Stimulated activated CD8-positive, alpha-beta memory T cell treated with anti-CD3 and anti-CD28 coated beads, Interleukin-15, amount 100 ng/mL, for 48 hours (primary cell): ENCODE measurements around the gene LDB3.
"Not testable (repeated sequence)": the region's sequence is repeated elsewhere in the genome, so short reads cannot be mapped to it uniquely, and the experiment has no call there.

ENCODE experiments used
- DNase-seq, 2 donors: peaks; one replicate each; pipeline ENCODE4 v3.0.0-alpha.2; 2020; ENCODE audit warnings: low read depth in 2 of 2

LDB3 gene, protein sequence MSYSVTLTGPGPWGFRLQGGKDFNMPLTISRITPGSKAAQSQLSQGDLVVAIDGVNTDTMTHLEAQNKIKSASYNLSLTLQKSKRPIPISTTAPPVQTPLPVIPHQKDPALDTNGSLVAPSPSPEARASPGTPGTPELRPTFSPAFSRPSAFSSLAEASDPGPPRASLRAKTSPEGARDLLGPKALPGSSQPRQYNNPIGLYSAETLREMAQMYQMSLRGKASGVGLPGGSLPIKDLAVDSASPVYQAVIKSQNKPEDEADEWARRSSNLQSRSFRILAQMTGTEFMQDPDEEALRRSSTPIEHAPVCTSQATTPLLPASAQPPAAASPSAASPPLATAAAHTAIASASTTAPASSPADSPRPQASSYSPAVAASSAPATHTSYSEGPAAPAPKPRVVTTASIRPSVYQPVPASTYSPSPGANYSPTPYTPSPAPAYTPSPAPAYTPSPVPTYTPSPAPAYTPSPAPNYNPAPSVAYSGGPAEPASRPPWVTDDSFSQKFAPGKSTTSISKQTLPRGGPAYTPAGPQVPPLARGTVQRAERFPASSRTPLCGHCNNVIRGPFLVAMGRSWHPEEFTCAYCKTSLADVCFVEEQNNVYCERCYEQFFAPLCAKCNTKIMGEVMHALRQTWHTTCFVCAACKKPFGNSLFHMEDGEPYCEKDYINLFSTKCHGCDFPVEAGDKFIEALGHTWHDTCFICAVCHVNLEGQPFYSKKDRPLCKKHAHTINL

GRCh38 chr10:86668297-86669165 is at the start of gene LDB3:
Gene LDB3, plus strand, starts transcription at chr10:86668511. Its CDS starts 181 bp downstream, at chr10:86668692.
- no peak for DNase-seq

DNA sequence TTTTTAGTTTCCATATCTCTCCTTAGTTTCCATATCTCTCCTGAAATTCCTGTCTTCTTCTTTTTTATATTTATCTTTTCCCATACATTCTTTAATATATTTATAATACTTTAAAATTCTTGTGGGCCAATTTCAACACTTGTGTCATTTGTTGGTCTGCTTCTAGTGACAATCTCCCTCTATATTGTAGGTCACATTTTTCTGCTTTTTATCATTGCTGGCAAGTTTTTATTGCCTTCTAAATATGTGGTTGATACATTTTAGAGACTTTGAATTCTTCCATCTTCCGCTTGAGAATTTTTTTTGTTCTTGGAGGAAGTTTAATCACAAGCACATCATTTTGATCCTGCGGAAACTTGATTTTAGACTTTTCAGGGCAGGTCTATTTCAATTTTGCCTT is 40.0 kb upstream of the LDB3 start:
- no peak for DNase-seq

DNA sequence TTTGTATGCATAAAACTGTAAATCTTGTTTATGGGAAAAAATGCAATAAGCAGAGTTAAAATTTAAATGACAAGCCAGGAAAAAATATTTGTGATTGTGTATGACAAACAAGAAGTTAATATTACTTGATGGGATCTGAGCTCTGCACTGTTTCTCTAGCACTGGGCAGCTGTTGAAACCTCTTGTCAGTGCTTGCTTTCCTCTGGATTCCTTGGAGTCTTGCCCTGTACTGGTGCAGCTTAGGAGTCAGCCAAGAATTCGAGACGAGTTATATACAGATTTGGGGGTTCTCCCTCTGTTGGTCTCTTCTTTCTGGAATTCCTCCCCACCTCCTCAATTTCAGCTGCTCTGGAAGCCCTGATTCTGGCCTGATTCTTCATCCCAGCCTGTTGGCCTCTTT is 38.2 kb upstream of the LDB3 start:
- no peak for DNase-seq

GRCh38 chr10:86632009-86632800 is 36.1 kb upstream of the LDB3 start:
- DNase-seq: no peak

DNA sequence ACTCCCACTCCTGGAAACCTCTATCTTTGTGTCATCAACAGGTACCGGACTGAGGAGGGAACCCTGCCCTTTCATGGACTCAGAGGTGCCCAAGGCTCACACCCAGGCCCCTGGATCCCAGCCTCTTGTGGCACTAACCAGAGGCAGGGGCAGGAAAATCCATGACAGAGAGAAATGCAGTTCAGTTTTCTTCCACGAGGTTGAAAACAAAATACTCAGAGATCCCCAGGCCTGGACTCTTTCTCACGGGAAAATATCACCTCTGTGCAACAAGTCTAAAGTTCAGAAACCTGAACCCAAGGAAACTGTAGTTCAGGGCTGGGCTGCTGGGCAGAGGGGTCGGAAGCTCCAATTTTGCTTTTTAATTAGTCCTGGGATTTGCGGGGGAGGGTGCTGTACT is 35.4 kb upstream of the LDB3 start:
- no peak for DNase-seq

DNA sequence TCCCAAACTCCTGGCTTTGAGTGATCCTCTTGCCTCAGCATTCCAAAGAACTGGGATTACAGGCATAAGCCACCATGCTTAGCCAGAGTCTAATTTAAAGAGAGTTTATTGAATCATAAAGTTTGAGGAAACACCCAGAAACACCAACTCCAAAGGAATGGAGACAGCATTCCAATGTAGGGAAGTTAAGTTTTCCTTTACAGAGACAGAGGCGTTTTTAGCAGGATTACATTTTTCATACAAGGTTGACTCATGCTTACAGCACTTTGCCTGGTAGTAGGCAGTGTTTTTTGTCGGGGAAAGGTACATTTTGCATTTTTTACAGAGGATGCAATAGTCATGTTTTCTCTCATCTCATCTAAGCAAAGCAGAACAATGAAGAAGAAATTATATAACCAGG is 32.9 kb upstream of the LDB3 start:
- DNase-seq: no peak

DNA sequence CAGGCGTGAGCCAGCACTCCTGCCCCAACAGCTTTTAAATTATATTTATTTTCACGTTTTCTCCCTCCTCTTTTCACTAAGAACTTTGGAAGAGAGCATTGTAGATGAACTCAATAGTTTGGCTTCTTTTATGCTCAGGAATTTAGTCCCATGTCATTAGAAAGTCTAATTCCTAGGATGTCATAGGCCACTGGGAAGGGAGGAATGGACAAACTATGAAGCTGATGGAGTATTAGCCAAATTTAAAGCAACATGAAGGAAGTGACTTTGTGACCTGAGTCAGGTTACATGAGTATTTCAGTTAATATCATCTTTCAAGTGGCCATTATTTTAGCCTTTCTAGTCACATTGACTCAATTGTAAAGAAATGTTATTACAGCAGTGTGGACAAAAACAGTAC is 32.0 kb upstream of the LDB3 start:
- no peak for DNase-seq

GRCh38 chr10:86642021-86642420 is 26.3 kb upstream of the LDB3 start:
- DNase-seq: no peak

- no peak for DNase-seq
These were observed 25.8 kb upstream of the LDB3 start for GRCh38 chr10:86642499-86642898.

DNA sequence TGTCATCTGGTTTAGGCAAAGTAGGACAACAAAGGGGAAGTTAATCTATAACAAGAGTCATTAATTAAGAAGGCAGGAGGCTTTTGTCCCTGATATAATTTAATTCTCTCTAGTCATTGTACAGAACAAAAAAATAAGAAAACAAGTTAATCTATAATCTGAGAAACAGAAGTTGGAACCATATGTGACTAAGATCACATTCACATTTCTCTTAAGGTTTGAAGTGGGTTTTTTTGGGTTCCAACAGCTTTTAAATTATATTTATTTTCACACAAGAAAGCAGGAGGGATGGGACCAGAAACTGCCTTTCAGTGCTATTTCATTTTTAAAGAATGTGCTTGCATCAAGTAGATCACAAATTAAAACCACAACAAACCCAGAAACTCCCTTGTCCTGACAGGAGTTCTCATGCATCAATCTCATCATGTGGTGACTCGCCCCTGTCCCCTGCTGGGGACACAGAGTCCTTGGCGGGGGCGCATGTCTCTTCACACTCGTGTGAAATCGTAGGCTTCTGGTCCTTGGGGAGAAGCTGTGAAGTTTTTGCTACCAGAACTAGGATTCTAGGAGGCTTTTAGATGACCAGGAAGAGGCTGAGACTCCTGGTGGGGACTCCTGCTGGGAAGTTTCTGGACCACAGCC is 24.0 kb upstream of the LDB3 start:
- no peak for DNase-seq

DNA sequence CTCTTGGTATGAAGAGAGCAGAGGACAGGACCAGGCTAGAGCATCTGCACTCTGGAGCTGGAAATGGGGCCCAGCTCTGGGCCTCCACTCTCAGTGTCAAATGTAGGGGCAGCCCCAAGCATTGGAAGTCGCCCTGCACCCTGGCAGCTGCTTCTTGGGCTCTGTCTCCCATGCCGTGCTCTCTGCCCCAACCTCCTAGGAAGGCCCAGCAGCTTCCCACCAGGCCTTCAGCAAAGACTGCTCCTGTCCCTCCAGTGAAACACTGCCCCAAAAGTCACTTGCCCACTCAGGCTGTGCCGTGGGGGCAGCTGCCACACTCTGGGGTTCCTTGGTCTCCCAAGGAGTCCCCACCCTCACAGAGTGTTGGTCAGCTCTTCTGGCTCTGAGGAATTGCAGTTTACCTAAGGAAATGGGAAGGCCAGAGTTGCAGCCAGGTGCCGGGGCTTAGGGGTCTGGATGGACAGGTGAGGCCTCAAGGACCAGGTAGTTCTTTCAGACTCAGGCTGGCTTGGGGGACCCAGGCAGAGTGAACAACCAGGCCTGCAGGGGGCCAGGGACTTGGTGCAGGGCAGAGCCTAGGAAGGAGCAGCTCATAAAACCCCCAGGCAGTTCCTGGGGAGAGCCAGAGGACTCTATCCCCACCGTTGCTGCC is 23.4 kb upstream of the LDB3 start:
- no peak for DNase-seq

DNA sequence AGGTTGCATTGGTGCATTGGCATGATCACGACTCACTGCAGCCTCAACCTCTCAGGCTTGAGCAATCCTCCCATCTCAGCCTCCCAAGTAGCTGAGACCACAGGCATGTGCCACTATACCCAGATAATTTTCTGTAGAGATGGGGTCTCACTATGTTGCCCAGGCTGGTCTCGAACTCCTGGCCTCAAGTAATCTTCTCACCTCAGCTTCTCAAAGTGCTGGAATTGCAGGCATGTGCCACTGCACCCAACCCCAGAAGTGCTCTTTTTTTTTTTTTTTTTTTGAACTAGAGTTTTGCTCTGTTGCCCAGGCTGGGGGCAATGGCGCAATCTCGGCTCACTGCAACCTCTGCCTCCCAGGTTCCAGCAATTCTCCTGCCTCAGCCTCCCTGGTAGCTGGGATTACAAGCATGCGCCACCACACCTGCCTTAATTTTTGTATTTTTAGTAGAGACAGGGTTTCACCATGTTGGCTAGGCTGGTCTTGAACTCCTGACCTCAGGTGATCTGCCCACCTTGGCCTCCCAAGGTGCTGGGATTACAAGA is 22.6 kb upstream of the LDB3 start:
- DNase-seq: not testable (repeated sequence)

DNA sequence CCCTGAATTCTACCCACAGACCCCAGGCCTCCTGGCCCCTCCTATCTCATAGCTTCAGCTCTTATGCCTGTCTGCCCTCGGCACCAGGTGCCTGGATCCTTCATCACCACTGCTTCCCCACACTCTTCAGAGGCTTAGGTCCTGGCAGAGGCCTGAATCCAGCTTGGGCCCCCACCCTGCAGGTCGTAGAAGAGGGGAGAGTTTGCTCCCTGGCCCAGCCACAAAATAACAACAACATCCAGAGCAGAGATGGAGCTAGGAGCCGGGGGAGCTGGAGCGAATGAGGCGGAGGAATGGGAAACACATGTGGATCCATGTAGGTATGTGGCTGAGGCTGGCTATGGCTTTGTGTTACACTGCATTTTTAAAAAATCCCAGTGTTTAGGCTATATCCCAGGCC is 21.8 kb upstream of the LDB3 start:
- DNase-seq: no peak

DNA sequence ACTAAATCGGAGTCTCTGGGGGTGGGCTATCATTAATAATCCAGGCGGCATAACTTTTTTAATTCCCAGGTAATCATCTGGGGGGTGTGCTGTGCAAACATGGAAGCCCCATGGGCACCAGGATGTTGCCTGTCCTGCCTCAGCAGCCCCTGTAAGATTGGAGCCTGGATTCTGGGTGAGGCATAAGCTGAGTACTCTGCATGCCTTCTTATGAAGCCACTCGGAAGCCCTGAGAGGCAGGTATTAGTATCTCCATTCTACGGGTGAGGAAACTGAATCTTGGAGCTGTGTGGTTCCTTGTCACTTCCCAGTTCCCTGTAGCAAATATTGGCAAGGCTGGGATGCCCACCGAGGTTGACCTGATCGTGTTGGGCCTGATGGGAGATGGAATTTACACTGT is 21.4 kb upstream of the LDB3 start:
- no peak for DNase-seq

DNA sequence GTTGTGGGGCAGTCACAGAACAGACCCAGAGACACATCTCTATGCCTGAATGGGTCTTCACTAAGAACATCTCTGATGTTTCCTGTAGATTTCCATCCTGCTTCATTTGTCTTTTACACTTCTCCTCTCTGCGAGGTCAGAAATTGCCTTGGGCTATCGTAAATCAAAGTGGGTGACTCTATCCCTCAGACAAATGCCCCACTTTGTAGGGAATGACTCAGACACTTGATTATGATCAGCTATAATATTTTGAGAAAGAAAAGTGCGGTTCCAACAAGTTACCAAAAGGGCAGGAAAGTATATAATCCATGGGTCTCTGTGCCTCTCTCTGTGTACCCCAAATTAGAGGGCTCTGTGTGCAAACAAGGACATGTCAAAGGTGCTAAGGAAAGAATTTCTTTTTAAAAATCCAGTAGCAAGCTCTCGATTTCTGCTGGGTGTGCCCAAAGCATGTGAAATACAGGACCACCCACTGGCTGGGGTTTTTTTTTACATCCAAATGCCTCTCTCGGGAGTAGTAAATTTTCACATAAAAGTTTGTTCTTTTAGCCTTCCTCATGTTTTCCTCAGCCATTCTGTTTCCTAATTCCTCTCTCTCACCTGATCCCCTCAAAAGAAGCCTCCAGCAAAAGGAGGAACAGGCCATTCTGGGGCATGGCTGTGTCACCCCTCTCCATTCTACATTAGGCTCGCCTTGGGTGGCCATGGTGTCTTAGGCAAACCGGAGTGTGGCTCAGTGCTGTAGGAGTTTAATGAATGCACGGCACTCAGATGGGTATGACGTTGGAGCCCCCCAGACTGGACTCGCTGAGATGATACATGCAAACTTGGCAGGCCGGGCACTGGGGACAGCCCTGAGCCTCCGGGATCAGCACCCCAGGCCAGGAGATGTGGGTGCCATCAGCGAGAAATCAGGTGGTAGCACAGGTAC is 20.3 kb upstream of the LDB3 start:
- no peak for DNase-seq

- no peak for DNase-seq
These were observed 19.4 kb upstream of the LDB3 start for GRCh38 chr10:86648704-86649427.

- no peak for DNase-seq
These were observed 18.7 kb upstream of the LDB3 start for GRCh38 chr10:86649471-86650150.

- no peak for DNase-seq
These were observed 18.2 kb upstream of the LDB3 start for GRCh38 chr10:86650151-86650550.
